Astrocyte of the hippocampus (primary cell): ENCODE measurements around the gene PRDM5.
A peak's percentile ranks its signal among the peaks of the same experiment; 100 is the strongest.

Source experiments
- DNase-seq: peaks from one replicate; pipeline ENCODE4 v3.0.0; 2011; ENCODE audit warnings: low read depth, low spot score

Gene PRDM5

DNA sequence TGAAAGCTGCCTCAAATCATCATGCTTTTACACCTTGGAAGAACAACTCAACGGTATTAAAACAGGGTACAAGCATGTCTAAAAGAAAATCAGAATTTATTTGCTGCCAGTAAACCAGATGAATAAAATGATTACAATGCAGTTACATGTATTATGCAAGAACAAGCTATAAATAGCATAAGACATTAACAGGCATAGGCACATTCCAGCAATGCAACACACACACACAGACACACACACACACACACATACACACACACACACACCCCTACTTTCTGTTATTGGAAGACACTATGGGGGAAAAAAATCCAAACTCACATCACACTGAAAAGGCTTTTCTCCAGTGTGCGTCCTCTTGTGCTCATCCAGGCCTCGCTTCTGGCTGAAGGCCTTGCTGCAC, 212.5 kb downstream of the PRDM5 start:
- no peak for DNase-seq

DNA sequence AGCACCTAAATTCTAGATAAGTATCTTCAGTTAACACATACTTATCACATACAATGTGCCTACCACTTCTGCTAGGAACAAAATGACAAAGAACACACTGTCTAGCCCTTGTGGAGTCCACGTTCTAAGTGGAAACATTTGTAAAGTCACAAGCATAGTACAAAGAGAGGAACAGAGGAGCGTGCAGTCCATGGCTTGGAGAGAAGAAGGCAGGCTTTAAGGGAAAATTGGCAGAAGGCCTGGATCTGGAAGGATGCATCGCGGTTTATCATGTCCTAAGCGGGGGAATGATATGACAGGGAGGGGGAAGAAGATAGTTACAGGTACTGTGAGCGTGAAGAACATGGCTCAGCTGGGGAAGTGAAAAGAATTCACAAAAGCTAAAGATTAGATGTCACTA, 218.0 kb downstream of the PRDM5 start:
- no peak for DNase-seq

DNA sequence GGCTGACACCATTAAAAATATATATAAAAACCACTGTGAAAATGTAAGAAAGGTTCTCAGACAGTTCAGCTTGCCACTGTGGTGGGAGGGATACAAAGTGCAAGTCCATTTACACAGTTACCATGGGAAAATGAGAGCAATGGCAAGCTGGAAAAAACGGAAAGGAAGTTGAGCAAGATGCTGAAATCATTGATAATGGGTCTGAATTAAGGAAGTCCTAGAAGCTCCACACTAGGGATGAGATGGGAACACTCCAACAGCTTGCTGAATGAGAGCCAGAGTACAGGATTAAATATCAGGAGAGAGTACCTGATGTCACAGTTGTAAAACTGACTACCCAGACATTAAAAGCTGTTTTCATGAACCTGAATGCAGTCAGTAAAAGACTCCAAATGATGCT, 218.6 kb downstream of the PRDM5 start:
- no peak for DNase-seq

DNA sequence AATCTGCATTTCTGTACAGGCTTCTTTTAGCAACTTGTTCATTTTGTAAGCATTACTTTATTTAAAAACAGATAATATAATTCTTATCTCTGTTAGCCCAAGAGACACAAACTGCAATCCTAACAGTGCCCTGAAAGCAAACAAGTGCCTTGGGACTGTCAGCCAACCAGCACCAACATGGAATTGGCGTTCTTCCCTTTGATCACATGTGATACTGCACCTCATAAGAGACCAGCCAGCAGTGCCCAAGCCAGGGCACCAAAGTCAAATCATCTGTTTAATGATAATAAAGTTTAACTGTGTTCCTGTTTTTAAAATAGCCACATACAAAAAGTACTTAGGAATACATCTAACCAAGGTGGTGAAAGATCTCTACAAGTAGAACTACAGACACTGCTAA, 223.2 kb downstream of the PRDM5 start:
- no peak for DNase-seq

DNA sequence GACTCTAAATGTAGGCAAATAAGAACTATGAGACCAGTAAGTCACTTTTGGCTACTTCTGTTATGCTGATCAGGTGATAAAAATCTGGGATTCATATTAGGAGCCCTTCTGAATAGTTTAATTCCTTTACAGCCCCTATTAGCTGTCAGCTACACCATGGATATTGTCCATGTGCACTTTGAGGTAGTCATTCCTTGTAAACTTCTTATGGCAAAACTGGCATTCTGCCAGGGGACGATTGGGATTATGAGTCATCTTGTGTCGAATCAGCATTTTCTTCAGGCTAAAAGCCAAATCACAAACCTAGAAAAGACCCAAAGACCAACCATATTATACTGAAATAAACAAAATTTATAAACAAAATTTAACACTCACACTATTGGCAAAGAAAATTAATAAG, 227.6 kb downstream of the PRDM5 start:
- DNase-seq = peak; percentile 66

DNA sequence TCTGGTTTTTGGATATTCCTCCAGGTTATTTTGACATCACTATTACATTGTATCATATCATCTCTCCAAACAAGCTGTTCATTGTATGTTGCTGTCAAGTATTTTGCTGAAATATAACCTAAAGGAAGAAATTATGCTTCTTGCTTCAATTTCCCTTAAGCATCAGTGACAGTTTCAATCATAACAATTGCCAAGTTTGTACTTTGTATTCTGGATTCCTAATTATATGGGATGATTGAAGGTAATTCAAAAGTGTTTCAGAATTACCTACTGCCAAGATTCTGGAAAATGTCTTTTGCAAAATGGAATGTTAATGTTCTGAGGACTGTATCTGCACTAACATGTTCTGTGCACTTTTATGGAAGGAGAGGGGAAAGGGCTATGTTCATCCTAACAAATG, 228.7 kb downstream of the PRDM5 start:
- DNase-seq = no peak

DNA sequence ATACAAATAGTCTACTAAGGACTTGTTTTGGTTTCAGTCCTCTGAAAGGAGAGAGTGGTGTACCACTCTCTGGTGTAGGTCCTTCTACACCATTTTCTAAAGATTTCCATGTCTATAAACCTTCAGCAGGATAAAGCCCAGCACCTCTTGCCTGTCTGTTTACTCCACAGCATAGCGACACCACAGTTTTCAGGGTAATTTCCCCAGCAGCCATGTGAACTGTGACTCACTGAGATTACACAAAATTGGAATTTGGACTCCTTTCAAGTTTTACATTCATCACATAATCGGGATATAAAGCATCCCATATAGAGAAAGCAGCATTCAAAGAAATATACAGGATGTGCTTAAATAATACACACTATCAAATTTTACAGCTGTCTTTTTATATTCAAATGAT, 229.6 kb downstream of the PRDM5 start:
- DNase-seq = peak; percentile 85

DNA sequence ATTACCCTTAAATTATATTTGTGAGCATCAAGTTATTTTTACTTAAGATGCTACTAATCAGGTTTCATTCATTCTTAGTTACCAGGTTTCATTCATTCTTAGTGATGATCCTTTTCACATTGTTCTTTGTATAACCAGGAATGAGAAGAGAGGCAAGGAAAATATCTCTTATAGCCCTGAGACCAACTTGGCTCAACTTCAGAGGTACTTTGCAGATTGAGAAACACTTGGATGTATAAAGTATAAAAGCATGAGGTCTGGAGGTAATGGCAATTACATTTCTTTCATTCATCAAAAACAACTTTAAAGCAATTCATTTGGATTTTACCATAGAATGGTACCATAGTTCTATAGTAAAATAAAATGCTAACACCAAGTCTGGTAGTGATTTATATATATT, 231.0 kb downstream of the PRDM5 start:
- no peak for DNase-seq

DNA sequence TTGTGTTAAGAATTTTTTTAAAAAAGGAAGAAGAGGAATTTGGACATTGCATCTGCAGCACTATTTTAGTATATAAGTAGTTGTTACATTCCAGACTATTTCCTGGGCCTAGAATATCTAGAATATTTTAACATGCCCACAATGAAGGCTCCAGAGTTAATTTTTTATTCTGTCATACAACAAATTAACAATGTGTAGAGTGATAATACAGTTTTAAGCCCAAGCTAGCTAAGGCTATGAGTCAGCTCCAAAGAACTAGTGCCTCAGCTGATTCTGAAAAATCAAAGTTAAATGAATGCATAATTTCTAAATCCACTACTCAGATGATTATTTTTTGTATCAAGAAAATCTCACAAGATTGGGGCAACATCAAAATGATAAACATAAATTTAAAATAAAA, 231.4 kb downstream of the PRDM5 start:
- peak; percentile 20 for DNase-seq

DNA sequence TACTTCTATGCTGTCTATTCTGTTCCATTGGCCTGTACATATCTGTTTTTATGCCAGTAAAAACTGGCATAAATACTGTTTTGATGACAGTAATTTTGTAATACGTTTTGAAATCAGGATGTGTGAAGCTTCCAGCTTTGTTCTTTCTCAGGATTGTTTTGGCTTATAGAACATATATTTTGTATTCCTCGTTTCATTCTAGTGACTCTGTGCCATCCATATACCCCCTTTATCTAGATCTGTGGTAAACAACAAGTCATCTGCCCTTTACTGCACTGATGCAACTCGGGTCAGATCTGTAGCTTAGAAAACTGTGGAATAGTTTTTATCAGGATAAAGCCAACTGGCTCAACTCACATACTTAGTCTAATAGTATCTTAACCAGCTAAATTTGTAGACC, 233.7 kb downstream of the PRDM5 start:
- DNase-seq = no peak

DNA sequence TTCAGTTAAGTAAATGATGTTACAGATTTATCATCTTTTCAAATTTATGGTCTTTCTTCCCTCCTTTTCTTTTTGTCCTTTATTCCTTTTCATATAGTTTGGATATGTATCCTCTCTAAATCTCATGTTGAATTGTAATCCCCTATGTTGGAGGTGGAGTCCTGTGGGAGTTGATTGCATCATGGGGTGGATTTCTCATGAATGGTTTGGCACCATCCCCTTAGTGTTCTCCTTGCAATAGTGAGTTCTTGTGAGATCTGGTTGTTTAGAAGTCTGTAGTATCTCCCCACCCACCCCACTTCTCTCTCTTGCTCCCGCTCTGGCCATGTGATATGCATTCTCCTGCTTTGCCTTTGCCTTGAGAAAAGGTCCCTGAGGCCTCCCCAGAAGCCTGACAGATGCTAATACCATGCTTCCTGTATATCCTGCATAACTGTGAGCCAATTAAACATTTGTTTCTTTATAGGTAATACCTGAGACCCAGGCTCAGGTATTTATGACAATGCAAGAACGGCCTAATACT, 236.7 kb downstream of the PRDM5 start:
- DNase-seq = no peak

DNA sequence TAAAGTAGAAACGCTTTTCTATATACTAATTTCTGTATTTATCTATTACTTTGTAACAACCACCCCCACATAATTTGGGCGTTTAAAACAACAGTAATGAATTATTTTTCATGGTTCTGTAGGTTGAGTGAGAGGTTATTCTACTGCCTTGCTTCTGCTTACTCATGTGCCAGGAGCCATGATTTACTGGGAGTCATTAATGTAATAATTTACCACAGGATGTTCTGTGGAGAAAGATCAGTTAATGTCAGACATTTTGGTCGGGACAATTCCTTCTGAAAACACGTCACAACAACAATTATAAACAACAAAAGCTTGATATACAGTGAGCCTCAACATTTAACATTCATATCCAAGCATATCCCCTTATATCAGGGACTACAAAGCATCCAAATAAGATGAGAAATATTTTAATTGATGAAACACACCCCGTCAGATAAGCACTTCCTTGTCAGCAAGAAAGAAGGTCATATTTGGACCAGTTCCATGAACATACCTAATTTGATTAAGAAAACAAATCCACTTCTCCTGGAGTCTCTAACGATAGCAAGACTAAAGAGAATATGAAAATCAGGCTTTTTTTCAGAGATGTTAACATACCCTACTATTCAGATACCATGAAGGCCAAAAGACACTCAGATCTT, 238.5 kb downstream of the PRDM5 start:
- DNase-seq = no peak

DNA sequence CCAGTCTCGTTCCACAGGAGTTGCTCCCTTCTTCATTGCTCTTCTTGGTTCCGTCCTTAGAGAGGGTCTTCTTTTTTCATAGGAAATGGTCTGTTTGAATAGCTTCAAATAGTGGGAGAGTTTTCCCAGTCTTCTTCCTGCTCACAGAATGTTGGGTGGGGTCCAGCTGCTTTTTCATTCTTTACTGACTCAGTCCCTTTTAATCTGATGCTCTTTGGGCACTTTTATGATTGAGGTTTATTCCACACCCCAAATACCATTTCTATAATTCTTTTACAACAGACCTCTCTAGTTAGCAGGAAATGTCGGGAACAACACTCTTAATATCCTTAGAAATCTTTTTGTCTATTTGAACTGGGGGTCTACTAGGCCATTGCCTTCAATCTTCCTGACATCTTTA, 239.5 kb downstream of the PRDM5 start:
- peak; percentile 41 for DNase-seq

DNA sequence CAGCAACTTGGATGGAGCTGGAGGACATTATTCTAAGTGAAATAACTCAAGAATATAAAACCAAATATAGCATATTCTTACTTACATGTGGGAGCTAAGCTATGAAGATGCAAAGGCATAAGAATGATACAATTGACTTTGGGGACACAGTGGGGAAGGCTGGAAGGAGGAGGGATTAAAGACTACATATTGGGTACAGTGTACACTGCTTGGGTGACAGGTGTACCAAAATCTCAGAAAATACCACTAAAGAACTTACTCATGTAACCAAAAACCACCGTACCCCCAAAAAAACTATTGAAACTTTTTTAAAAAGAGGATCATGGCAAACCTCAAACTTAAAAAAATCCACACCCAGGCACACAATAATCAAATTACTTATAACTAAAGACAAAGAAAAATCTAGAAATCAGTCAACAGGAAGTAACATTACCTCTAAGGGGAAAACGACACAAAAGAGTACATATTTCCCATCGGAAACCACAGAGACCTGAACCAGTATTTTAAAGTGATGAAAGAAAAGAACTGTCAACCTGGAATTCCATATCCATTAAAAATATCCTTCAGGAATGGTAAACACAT, 241.8 kb downstream of the PRDM5 start:
- no peak for DNase-seq

DNA sequence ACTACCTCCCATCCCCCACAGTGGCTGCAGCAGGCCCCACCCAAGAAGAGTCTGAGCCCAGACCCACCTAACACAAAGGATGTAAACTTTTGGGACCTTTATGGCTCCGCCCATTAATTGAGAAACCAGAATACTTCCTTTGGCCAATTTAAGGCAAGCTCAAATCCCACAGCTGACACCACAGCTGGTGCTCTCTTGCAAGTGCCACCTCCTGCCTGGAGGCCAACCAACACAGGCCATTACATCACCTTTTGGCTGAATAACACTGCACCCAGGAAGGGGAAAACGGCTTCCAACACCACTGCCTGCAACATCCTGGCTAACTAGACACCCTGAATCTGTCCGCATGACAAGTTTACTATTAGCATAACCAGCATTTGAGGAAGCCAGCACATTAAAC, 248.8 kb downstream of the PRDM5 start:
- no peak for DNase-seq

DNA sequence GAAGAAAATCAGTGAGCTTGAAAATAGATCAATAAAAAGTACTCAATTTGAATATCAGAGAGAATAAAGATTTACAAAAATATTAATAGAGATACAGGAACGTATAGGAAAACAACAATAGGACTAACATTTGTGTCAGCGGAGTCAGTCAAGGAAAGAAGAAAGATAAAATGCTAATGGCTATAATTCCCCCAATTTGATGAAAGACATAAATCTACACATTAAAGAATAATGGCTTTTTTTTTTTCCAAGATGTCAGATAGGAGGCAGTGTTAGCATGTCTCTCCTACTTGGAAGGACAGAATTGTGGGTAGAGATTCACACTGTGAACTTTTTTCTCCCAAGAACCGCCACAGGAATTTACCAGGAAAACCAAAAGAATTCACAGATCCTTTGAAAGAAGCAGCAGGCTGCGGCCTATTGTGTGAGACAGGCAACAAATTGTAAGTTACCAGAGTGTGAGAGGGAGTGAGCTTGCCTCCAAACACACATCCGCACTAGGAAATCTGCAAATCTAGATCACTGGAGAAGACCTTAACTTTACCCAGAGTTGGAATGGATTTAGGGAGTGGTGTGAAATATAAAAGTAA, 249.9 kb downstream of the PRDM5 start:
- peak; percentile 9 for DNase-seq

DNA sequence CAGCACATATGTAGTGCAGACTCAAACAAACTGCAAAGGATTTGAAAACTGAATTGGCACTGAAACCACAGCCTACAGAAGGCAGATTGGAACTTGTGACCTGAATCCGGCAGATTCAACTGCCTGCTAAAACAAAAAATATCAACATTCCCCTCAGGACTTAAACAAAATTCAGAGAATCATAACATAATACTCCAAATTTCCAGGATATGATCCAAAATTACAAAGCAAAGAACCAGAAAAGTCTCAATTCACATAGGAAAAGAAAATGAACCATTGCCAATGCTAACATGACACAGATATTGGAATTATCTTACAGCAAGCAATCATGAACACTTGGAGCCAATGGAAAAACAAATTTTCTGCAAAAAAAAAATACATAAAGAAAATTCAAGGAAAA, 250.4 kb downstream of the PRDM5 start:
- DNase-seq = no peak

DNA sequence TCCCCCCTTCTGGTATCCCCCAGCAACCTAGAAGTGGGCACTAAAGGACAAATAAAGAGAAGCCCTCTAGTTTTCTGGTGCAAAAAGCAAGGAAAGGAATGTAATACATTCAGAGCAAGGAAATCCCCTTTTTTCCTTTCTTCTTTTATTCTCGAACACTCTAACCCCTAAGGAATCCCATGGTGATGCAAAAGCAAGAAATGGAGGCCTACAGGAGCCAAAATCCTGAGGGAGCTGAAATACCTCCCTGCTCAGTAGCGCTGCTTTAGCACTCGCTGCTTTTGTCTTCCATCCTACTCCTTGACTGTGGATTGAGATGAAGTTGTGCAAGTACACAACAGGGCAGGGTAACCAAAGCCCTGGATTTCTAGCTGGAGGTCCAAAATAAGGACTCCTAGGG, 251.0 kb downstream of the PRDM5 start:
- DNase-seq = no peak

DNA sequence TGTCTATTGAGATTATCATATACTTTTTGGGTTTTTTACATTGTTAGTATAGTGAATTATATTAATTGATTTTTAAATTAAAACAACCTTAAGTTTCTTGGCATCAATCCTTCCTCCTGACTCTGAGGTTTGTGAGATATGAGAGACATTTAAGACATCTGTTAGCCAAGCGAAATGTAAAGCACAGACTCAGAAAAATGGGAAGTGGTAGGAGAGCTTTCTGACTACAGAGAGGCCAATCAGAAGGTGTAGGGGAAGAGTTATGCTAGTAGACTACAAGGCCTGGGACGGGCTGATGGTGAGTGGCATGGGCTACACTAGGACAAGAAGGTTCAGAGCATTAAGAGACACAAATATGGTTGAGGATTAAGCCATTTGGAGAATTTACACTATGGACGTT, 255.4 kb downstream of the PRDM5 start:
- DNase-seq = no peak

DNA sequence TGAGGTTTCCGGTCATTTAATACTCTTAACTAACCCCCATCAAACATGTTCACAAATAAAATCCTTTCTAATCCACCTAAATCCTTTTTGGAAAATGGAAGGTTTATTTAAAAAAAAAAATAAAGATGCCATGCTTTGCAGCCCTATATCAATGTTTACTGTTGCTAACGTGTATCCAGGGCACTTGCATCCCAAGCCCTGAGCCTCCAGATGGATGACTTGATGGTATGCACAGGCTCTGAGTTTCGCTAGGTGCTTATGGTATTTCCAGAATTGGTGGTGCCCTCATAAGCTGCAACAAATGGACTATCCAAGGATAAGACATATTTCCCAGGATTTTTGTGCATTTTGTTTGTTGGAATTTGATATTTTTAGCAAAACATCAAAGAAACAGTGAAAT, 257.7 kb downstream of the PRDM5 start:
- DNase-seq = no peak

DNA sequence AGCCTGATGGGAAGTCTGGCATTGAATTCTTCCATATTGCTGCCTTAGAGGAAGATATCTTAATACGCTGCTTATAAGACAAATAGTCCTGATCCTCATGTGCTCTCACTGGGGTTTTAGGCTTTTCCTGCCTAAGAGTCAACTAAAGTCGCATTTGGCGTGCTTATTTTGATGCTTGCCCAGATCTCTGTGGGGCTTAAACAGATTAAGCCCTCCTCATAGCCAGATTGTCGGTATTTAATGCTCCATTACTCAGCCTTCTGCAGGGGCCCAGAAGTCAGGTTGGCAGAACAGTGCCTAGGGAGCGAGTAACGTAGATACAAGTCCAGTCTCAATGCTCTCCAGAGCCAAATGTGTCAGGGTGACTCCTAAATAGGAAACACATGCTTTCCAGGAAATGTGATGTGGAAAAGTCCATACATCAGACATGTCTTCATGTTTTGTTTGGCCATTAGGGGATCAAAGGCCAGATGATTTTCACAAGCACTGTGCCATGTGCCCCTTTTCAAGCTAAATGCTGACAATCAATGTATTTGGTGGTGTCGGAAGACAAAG, 262.8 kb downstream of the PRDM5 start:
- no peak for DNase-seq

DNA sequence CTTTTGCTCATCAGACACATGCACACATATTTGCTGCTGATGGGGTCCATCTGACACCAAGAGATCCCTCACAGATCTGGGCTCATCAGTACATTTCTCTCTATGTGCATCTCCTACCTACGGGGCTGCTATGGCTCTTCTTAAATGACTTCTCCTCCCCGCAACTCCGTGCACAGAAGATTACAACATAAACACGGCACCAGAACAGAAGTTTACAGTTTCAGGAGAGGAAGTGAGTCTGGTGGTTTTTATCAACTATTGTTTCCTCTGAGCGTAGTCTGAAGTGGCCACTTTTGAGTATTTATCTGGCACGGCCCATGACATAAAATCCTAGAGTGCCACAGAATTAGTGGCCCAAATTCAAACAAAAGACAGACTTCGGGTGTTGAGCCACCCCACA, 263.8 kb downstream of the PRDM5 start:
- no peak for DNase-seq
